ENCODE data around the gene CCDC167.

GRCh38 chr6:37480951-37481534, 18.6 kb downstream of the CCDC167 start:
- TF ChIP-seq CTCF (IDR thresholded peaks at IDR 0.05 in 4 of 5, conservative IDR thresholded peaks at IDR 0.05 in 1 of 5): no peak
- TF ChIP-seq POLR2A (IDR thresholded peaks at IDR 0.05): no peak
